Ovary (tissue), 9 donors: ENCODE measurements around the gene HCN2. TPM values are rescaled to one million over a fixed set of nuclear protein-coding genes. Genes with fewer than 3 reads are reported as not detected.

Experiments
- DNase-seq, 5 donors: peaks; one replicate each; pipeline ENCODE4 v3.0.0-alpha.2; 2019 to 2020
- H3K27ac ChIP-seq, 2 donors: fragments of 200-600 bp; one replicate each; pipeline versions ENCODE4 v1.5.1 to v1.8.0; 2019 to 2022
- H3K27me3 ChIP-seq: fragments of 200-600 bp; one replicate; pipeline ENCODE4 v1.8.0; 2022
- H3K36me3 ChIP-seq: fragments of 200-600 bp; sonication (generic); one replicate; pipeline ENCODE4 v1.5.1; 2019
- H3K4me1 ChIP-seq: one replicate; pipeline ENCODE4 v1.8.1; 2013; ENCODE audit warnings: mild to moderate bottlenecking, moderate library complexity; ENCODE audit not compliant: insufficient read depth
- H3K4me3 ChIP-seq: fragments of 200-600 bp; sonication (generic); one replicate; pipeline ENCODE4 v1.5.1; 2017
- H3K9me3 ChIP-seq, 2 donors: fragments of 200-600 bp in 1 of 2; sonication (generic) in 1 of 2; one replicate each; pipeline versions ENCODE4 v1.5.1 to v1.8.1; 2013 to 2019; ENCODE audit warnings: mild to moderate bottlenecking in 1 of 2, moderate library complexity in 1 of 2
- CTCF ChIP-seq, 3 donors: fragments of 450-650 bp in 2 of 3; fragments of 200-600 bp in 1 of 3; IDR thresholded peaks; one replicate each; pipeline versions ENCODE4 v1.5.1 to v1.8.0; 2016 to 2022; ENCODE audit warnings: antibody characterized with exemption in 3 of 3, mild to moderate bottlenecking in 1 of 3
- EP300 ChIP-seq: sonication (generic); formaldehyde crosslinking; IDR thresholded peaks from one replicate; pipeline ENCODE4 v1.6.1; 2017; ENCODE audit warnings: antibody characterized with exemption
- POLR2A ChIP-seq: fragments of 450-650 bp; IDR thresholded peaks from one replicate; pipeline ENCODE4 v1.6.1; 2017; ENCODE audit warnings: antibody characterized with exemption, mild to moderate bottlenecking, moderate library complexity
- WGBS, 3 donors: extraction: QIAGEN DNeasy Blood & Tissue Kit in 1 of 3; methylation state at CpG; one replicate each; pipeline versions ENCODE4 v1.1.5 to v1.1.7; 2013 to 2017; 5-methylcytosine and 5-hydroxymethylcytosine counted together
- intact Hi-C, 4 donors: fragments of 100-400 bp; cut with DNase I; formaldehyde crosslinking; loops; one replicate each; pipeline versions ENCODE4 v1.11.0 to v1.15.1; 2022 to 2023
- polyA plus RNA-seq, 2 donors: library from polyadenylated mRNA; stranded (reverse); fragments of 200-250 nt in 1 of 2; fragments of 350-450 nt in 1 of 2; fragmentation: Illumina TruSeq in 1 of 2; extraction: RNeasy Lipid Tissue Mini Kit (QIAGEN cat#74804) in 1 of 2; gene quantifications; one replicate each; pipeline ENCODE4 v1.2.3, GENCODE V29; 2013 to 2014
- total RNA-seq, 7 donors: library from RNA; depleted of rRNA in 2 of 7; stranded (reverse); fragments of >200 nt in 2 of 7; fragmentation: NEBNext Ultra II Directional in 3 of 7; extraction: Animal tissue kit (Norgen Biotek cat#: 25700) in 3 of 7; gene quantifications; one replicate each; pipeline versions ENCODE4 v1.1.0 to v1.2.4, GENCODE V29; 2016 to 2023
- donor health status: DM: no; HTN: no; CAD: no; lungs with moderate emphysema.
- donor health status: DM: no; HTN: no; CAD: no.
- donor health status: Bipolar disorder and iron deficiency.
- donor health status: DM: yes; HTN: yes; CAD: no.
- donor health status: DM: no; HTN: no; CAD: no.
- donor health status: DM: yes; HTN: yes; CAD: no.

HCN2 gene
- total and polyA plus RNA-seq, 9 donors = 0.07 to 0.23 (median 0.12) TPM; not detected in 5

DNA sequence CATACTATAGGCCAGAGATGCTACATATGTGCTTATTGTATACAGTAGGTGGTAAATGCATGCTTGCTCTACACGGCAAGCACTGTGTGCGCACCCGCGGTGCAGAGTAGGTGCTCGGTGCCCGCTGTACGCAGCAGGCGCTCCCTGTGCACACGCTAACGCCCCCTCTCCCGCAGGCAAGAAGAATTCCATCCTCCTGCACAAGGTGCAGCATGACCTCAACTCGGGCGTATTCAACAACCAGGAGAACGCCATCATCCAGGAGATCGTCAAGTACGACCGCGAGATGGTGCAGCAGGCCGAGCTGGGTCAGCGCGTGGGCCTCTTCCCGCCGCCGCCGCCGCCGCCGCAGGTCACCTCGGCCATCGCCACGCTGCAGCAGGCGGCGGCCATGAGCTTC, 25.9 kb downstream of the HCN2 start:
- 21 to 30% (median 23%) methylated on average over 27 to 33 of the region's 33 CpGs for WGBS, 3 donors
- H3K27me3 ChIP-seq = no peaks in the 10 kb centered on the region
- no peak for TF ChIP-seq POLR2A
- TF ChIP-seq EP300 = no peak
- TF ChIP-seq CTCF (IDR thresholded peaks at IDR 0.05) = no peak

DNA sequence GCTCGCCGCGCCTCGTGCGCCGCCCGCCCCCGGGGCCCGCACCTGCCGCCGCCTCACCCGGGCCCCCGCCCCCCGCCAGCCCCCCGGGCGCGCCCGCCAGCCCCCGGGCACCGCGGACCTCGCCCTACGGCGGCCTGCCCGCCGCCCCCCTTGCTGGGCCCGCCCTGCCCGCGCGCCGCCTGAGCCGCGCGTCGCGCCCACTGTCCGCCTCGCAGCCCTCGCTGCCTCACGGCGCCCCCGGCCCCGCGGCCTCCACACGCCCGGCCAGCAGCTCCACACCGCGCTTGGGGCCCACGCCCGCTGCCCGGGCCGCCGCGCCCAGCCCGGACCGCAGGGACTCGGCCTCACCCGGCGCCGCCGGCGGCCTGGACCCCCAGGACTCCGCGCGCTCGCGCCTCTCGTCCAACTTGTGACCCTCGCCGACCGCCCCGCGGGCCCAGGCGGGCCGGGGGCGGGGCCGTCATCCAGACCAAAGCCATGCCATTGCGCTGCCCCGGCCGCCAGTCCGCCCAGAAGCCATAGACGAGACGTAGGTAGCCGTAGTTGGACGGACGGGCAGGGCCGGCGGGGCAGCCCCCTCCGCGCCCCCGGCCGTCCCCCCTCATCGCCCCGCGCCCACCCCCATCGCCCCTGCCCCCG, 26.5 kb downstream of the HCN2 start:
- DNase-seq = no peak
- TF ChIP-seq EP300 = no peak
- Histone ChIP-seq H3K4me1 (peaks cover 3% of the 10 kb centered on the region), H3K27me3 (no peaks in the 10 kb centered on the region), H3K9me3 (no peaks in the 10 kb centered on the region), H3K4me3 (no peak overlapping the region), H3K27ac (no peak overlapping the region), H3K36me3 (no peaks in the 10 kb centered on the region)
- 9 to 22% (median 13%) methylated on average over 40 to 78 of the region's 97 CpGs for WGBS, 3 donors
- intact Hi-C loops = no loop called here

More for the DNA sequence above, 25.9 kb downstream of the HCN2 start:
- Histone ChIP-seq H3K27ac (no peak overlapping the region), H3K4me3 (no peak overlapping the region), H3K4me1 (peaks cover 5% of the 10 kb centered on the region), H3K36me3 (no peaks in the 10 kb centered on the region), H3K9me3 (no peaks in the 10 kb centered on the region)
- intact Hi-C loops = no loop called here
- DNase-seq = no peak

- no peaks in the 10 kb centered on the region for H3K36me3 ChIP-seq
- H3K4me3 ChIP-seq = no peak overlapping the region
- 83 to 93% (median 86%) methylated on average over 32 to 58 of the region's 58 CpGs for WGBS, 3 donors
- no peak for DNase-seq
- H3K4me1 ChIP-seq = peaks cover 3% of the 10 kb centered on the region
- TF ChIP-seq CTCF (IDR thresholded peaks at IDR 0.05) (no peak), POLR2A (no peak), EP300 (no peak)
- intact Hi-C loops = no loop called here
- H3K27me3 ChIP-seq = no peaks in the 10 kb centered on the region
- no peak overlapping the region for H3K27ac ChIP-seq
- no peaks in the 10 kb centered on the region for H3K9me3 ChIP-seq
Observed at GRCh38 chr19:616747-617526, 27.3 kb downstream of the HCN2 start.

GRCh38 chr19:617551-618246, 28.0 kb downstream of the HCN2 start:
- Histone ChIP-seq H3K4me1 (peaks cover 3% of the 10 kb centered on the region), H3K9me3 (no peaks in the 10 kb centered on the region), H3K27me3 (no peaks in the 10 kb centered on the region), H3K36me3 (no peaks in the 10 kb centered on the region), H3K4me3 (no peak overlapping the region), H3K27ac (no peak overlapping the region)
- 85 to 90% (median 89%) methylated on average over 27 to 29 of the region's 29 CpGs for WGBS, 3 donors
- TF ChIP-seq EP300 = no peak
- no peak for TF ChIP-seq POLR2A
- no peak for TF ChIP-seq CTCF (IDR thresholded peaks at IDR 0.05)
- DNase-seq = no peak
- intact Hi-C loops = no loop called here
